Measurements from ENCODE around the gene ZNF782. TPM values are rescaled to one million over a fixed set of nuclear protein-coding genes. Genes with fewer than 3 reads are reported as not detected.
"Not testable (repeated sequence)": the region's sequence is repeated elsewhere in the genome, so short reads cannot be mapped to it uniquely, and the experiment has no call there.

ZNF782 gene
- total RNA-seq (2014; rRNA removed; shearing (Covaris generic)) (2.9 and 4.8 TPM in 2 replicates), polyA plus RNA-seq (2016; fragmentation: Nextera tagmentation; extraction: Ambion mirVana) (0.85 TPM in 2 replicates)

DNA sequence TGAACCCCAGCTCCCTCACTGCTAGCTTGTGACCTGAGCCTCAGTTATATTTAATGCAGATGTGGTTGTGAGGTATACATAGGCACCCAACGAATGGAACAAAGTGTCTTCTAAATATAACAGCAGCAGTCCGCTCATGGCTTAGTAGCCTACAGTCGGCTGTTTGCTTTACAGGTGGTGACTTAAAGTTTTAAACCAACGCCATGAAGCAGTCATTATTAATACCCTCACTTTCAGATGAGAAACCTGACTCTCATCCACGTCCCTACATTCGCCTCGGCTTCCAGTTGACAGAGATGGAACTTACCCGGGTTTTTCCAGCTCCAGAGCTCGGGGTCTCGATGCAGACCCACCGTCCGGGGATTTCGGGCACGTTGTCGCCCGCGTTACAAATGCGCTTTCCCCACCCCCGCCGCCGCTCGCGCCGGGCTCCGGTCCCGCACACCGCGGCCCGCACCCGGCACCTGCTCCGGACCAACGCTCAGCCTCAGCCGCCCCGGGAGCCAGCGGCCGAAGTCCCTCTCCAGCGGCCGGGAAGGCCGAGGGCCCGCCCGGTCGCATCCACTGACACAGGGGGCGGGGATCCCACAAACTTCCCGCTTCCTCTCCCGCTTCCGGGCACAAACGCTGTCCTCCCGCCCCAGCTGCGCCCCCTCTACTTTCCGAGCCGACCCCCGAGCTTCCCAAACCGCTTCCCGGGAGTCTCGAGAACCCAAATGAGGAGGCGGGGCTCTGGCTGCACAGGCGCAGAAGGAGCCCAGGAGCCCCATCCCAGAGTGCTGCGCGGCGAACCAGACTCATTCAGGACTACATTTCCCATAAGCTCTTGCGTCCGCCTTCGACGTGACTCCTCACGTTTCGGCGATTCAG is at the start of gene ZNF782:
Gene ZNF782 (minus strand): TSS at position 734 of the 870 bp plus-strand sequence. CDS start 2,553 bp downstream, outside the sequence.
- Histone ChIP-seq H3K4me1 (ENCODE audit: insufficient read depth) (peaks cover 18% of the 10 kb centered on the region), H3K4me3 (peak within 1 kb of the TSS; percentile 91), H3K9me2 (ENCODE audit: insufficient read depth) (no peaks in the 10 kb centered on the region), H3K4me2 (ENCODE audit: unreplicated experiment) (peak within 1 kb of the TSS; percentile 77), H3K27ac (no peak within 1 kb of the TSS), H2AFZ (peak within 1 kb of the TSS; percentile 89), H3F3A (ENCODE audit: insufficient read depth) (0 out of 2 replicates have a peak, but pooled peaks cover 8% of the 10 kb centered on the region), H3K27me3 (replicated peaks; ENCODE audit: insufficient read depth) (no peaks in the 10 kb centered on the region), H3K9ac (peak within 1 kb of the TSS; percentile 79), H4K20me1 (ENCODE audit: insufficient read depth) (no peaks in the 10 kb centered on the region), H3K36me3 (ENCODE audit: low read depth) (no peaks in the 10 kb centered on the region), H3K9me3 (ENCODE audit: low read depth) (no peaks in the 10 kb centered on the region), H3K79me2 (ENCODE audit: insufficient read depth) (peaks cover 42% of the 10 kb centered on the region)
- TF ChIP-seq EZH2 (IDR thresholded peaks at IDR 0.05; ENCODE audit: insufficient read depth, poor library complexity, severe bottlenecking) (no peak), EZH2phosphoT487 (IDR thresholded peaks at IDR 0.05; ENCODE audit: insufficient read depth, low read depth) (no peak)
- in situ Hi-C loops (cut with MboI) = loop anchor here (25.0 kb wide), 2 partner anchors 258 to 758 kb away; no protein-coding TSS in a partner anchor
- WGBS, 2 experiments (ENCODE audit: low coverage in 1 of 2, low lambda C conversion rate in 2 of 2, missing lambda C conversion rate in 2 of 2) = 1 to 2% methylated on average over 60 to 62 of the region's 67 CpGs
- DNase-seq = peak; percentile 98

DNA sequence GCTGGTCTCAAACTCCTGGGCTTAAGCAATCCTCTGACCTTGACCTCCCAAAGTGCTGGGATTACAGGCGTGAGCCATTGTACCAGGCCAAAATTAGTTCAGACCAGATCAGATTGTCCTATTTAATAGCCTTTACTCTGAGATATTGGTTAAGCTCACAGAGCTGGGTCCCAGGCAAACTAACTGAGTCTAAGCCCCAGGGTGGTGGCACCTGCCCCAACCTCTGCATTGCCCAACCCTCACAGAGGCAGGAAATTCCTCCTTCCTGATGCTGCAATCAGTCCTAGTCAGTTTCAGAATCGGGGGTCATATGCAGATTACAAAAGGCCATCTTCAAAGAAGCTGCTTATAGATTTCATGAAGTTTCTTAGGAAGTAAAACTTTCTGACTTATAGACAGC is 45.7 kb upstream of the ZNF782 start:
- H3K79me2 ChIP-seq (ENCODE audit: insufficient read depth); H3K4me3 ChIP-seq; DNase-seq; H3K4me2 ChIP-seq (ENCODE audit: unreplicated experiment); H3K4me1 ChIP-seq (ENCODE audit: insufficient read depth); H3F3A ChIP-seq (ENCODE audit: insufficient read depth); in situ Hi-C loops (cut with MboI); H3K27me3 ChIP-seq (replicated peaks; ENCODE audit: insufficient read depth); H3K27ac ChIP-seq; H3K36me3 ChIP-seq (ENCODE audit: low read depth); H3K9me2 ChIP-seq (ENCODE audit: insufficient read depth); H3K9ac ChIP-seq; H3K9me3 ChIP-seq (ENCODE audit: low read depth); H2AFZ ChIP-seq; H4K20me1 ChIP-seq (ENCODE audit: insufficient read depth): not testable (repeated sequence)
- WGBS, 2 experiments (ENCODE audit: low coverage in 1 of 2, low lambda C conversion rate in 2 of 2, missing lambda C conversion rate in 2 of 2) = 100% methylated on average over 1 of the region's 2 CpGs

DNA sequence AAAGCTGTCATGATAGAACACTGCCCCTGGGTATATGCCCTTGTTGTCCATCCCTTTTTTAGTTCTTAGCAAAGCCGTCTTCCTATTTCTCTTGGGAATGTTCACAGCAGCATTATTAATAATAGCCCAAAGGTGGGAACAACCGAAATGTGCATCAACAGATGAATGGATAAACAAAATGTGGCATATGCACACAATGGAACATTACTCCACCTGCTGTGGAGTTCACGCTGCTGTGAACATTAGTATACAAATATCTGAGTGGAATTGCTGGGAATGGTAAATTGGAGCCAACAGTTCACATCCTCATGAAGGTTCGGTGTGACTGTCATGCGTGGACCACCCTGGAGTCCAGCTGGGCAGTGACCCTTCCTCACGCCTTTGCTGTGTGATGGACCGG is 37.8 kb upstream of the ZNF782 start:
- H3K36me3 ChIP-seq (ENCODE audit: low read depth) = no peaks in the 10 kb centered on the region
- no peak overlapping the region for H3K4me3 ChIP-seq
- H3F3A ChIP-seq (ENCODE audit: insufficient read depth) = no peaks in the 10 kb centered on the region
- no peak overlapping the region for H3K27ac ChIP-seq
- H2AFZ ChIP-seq = no peak overlapping the region
- H3K9me2 ChIP-seq (ENCODE audit: insufficient read depth) = no peaks in the 10 kb centered on the region
- H3K9ac ChIP-seq = no peak overlapping the region
- H3K9me3 ChIP-seq (ENCODE audit: low read depth) = no peaks in the 10 kb centered on the region
- no peak for TF ChIP-seq EZH2phosphoT487 (IDR thresholded peaks at IDR 0.05; ENCODE audit: insufficient read depth, low read depth)
- no peak for TF ChIP-seq EZH2 (IDR thresholded peaks at IDR 0.05; ENCODE audit: insufficient read depth, poor library complexity, severe bottlenecking)
- WGBS, 2 experiments (ENCODE audit: low coverage in 1 of 2, low lambda C conversion rate in 2 of 2, missing lambda C conversion rate in 2 of 2) = 96 to 97% methylated on average over 7 of the region's 7 CpGs
- H4K20me1 ChIP-seq (ENCODE audit: insufficient read depth) = no peaks in the 10 kb centered on the region
- H3K4me2 ChIP-seq (ENCODE audit: unreplicated experiment) = no peak overlapping the region
- no peaks in the 10 kb centered on the region for H3K4me1 ChIP-seq (ENCODE audit: insufficient read depth)
- DNase-seq = no peak
- in situ Hi-C loops (cut with MboI) = no loop called here
- H3K79me2 ChIP-seq (ENCODE audit: insufficient read depth) = no peaks in the 10 kb centered on the region
- no peaks in the 10 kb centered on the region for H3K27me3 ChIP-seq (replicated peaks; ENCODE audit: insufficient read depth)

DNA sequence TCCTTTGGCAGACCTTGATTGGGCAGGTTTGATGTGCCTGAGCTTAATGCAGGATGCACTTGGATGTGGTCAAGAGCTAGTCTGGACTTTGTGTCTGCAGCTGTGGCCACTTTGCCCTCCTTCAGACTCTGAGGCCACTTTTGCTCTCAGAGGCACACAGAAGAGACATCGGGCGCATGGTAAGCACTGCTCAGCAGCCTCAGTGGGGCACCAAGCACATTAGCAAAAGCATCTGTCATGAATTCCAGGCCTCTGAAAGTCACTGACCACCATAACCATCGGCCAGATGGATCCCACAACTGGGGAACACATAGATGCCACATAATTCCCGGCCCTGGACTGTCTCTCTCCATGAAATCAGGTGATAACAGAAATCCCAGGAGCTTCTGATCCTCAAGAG is 34.3 kb upstream of the ZNF782 start:
- in situ Hi-C loops (cut with MboI) = no loop called here
- no peaks in the 10 kb centered on the region for H3F3A ChIP-seq (ENCODE audit: insufficient read depth)
- H3K9me2 ChIP-seq (ENCODE audit: insufficient read depth) = no peaks in the 10 kb centered on the region
- H3K9ac ChIP-seq = no peak overlapping the region
- no peak for TF ChIP-seq EZH2 (IDR thresholded peaks at IDR 0.05; ENCODE audit: insufficient read depth, poor library complexity, severe bottlenecking)
- no peak for TF ChIP-seq EZH2phosphoT487 (IDR thresholded peaks at IDR 0.05; ENCODE audit: insufficient read depth, low read depth)
- H3K4me1 ChIP-seq (ENCODE audit: insufficient read depth) = peaks cover 14% of the 10 kb centered on the region
- no peaks in the 10 kb centered on the region for H4K20me1 ChIP-seq (ENCODE audit: insufficient read depth)
- WGBS, 2 experiments (ENCODE audit: low coverage in 1 of 2, low lambda C conversion rate in 2 of 2, missing lambda C conversion rate in 2 of 2) = 88 to 93% methylated on average over 4 of the region's 4 CpGs
- DNase-seq = no peak
- no peaks in the 10 kb centered on the region for H3K27me3 ChIP-seq (replicated peaks; ENCODE audit: insufficient read depth)
- H3K9me3 ChIP-seq (ENCODE audit: low read depth) = no peaks in the 10 kb centered on the region
- no peak overlapping the region for H2AFZ ChIP-seq
- no peak overlapping the region for H3K27ac ChIP-seq
- no peaks in the 10 kb centered on the region for H3K79me2 ChIP-seq (ENCODE audit: insufficient read depth)
- H3K4me3 ChIP-seq = no peak overlapping the region
- no peak overlapping the region for H3K4me2 ChIP-seq (ENCODE audit: unreplicated experiment)
- H3K36me3 ChIP-seq (ENCODE audit: low read depth) = no peaks in the 10 kb centered on the region
